Activated CD8-positive, alpha-beta memory T cell treated with anti-CD3 and anti-CD28 coated beads, Interleukin-2, amount 50 U/mL, for 48 hours (primary cell): ENCODE results near the gene MAML3.

Experiments used
- DNase-seq: peaks from one replicate; pipeline ENCODE4 v3.0.0-alpha.2; 2020

MAML3 gene

GRCh38 chr4:140097572-140097971 is 56.4 kb downstream of the MAML3 start:
- no peak for DNase-seq

GRCh38 chr4:140096921-140097320 is 57.1 kb downstream of the MAML3 start:
- no peak for DNase-seq

- DNase-seq = no peak
These were observed 57.5 kb downstream of the MAML3 start for GRCh38 chr4:140096483-140096861.

GRCh38 chr4:140095694-140096482 is 58.1 kb downstream of the MAML3 start:
- peak; percentile 66 for DNase-seq

GRCh38 chr4:140094438-140095420 is 59.3 kb downstream of the MAML3 start:
- DNase-seq = peak; percentile 75

GRCh38 chr4:140092094-140092851 is 61.7 kb downstream of the MAML3 start:
- DNase-seq = no peak

- DNase-seq = no peak
These were observed 62.7 kb downstream of the MAML3 start for GRCh38 chr4:140091305-140091704.

- no peak for DNase-seq
These were observed 63.7 kb downstream of the MAML3 start for GRCh38 chr4:140090215-140090731.

- no peak for DNase-seq
These were observed 64.8 kb downstream of the MAML3 start for GRCh38 chr4:140089216-140089615.

- DNase-seq = no peak
These were observed 65.5 kb downstream of the MAML3 start for GRCh38 chr4:140088323-140088967.

- no peak for DNase-seq
These were observed 68.1 kb downstream of the MAML3 start for GRCh38 chr4:140085881-140086280.

- DNase-seq = no peak
These were observed 68.8 kb downstream of the MAML3 start for GRCh38 chr4:140085062-140085622.

GRCh38 chr4:140084385-140084784 is 69.6 kb downstream of the MAML3 start:
- DNase-seq = no peak

GRCh38 chr4:140082391-140082755 is 71.6 kb downstream of the MAML3 start:
- DNase-seq = no peak

- no peak for DNase-seq
These were observed 72.2 kb downstream of the MAML3 start for GRCh38 chr4:140081641-140082390.

- DNase-seq = no peak
These were observed 73.1 kb downstream of the MAML3 start for GRCh38 chr4:140080883-140081282.

GRCh38 chr4:140078366-140078765 is 75.6 kb downstream of the MAML3 start:
- DNase-seq = no peak

- DNase-seq = no peak
These were observed 77.7 kb downstream of the MAML3 start for GRCh38 chr4:140076307-140076706.

GRCh38 chr4:140071806-140072205 is 82.2 kb downstream of the MAML3 start:
- DNase-seq = peak; percentile 68

GRCh38 chr4:140070973-140071372 is 83.0 kb downstream of the MAML3 start:
- DNase-seq = no peak

- no peak for DNase-seq
These were observed 83.6 kb downstream of the MAML3 start for GRCh38 chr4:140070366-140070765.
